Peyer's patch (tissue), 4 donors: ENCODE data around the gene RPS24.

Source experiments
- CTCF ChIP-seq, 6 experiments: fragments of 450-650 bp in 4 of 6; fragments of 200-600 bp in 2 of 6; sonication (generic) in 1 of 6; IDR thresholded peaks; one replicate each; pipeline ENCODE4 v1.5.1; 2017 to 2019; ENCODE audit warnings: antibody characterized with exemption in 6 of 6, mild to moderate bottlenecking in 3 of 6, moderate library complexity in 1 of 6
- POLR2A ChIP-seq, 2 donors: fragments of 450-650 bp; IDR thresholded peaks; one replicate each; pipeline ENCODE4 v1.5.1; 2017; ENCODE audit warnings: antibody characterized with exemption in 2 of 2, mild to moderate bottlenecking in 2 of 2, moderate library complexity in 2 of 2

DNA sequence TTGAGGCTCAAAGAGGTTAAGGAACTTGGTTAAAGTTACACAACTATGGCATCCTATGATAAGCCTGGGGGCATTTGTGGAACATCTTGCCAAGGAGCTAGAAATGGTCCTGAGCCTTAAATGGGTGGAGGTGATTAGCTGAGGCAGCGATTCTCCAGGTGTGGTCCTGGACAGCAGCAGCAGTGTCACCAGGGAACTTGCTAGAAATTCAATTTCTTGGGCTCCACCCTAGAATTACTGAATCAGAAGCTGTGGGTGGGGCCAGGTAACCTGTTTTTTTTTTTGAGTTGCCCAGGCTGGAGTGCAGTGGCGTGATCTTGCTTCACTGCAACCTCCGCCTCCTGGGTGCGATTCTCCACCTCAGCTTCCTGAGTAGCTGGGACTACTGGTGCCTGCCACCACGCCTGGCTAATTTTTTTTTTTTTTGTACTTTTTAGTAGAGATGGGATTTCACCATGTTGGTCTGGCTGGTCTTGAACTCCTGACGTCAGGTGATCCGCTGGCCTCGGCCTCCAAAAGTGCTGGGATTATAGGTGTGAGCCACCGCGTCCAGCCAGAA, 13.1 kb downstream of the RPS24 start:
- TF ChIP-seq CTCF (IDR thresholded peaks at IDR 0.05), result no peak
- no peak for TF ChIP-seq POLR2A (IDR thresholded peaks at IDR 0.05)
